ENCODE data around the gene MACC1. TPM values are rescaled to one million over a fixed set of nuclear protein-coding genes. Genes with fewer than 3 reads are reported as not detected.
A peak's percentile ranks its signal among the peaks of the same experiment; 100 is the strongest.

Gene MACC1
- total RNA-seq, 1 donor from 2014 or later = 33.2 TPM

DNA sequence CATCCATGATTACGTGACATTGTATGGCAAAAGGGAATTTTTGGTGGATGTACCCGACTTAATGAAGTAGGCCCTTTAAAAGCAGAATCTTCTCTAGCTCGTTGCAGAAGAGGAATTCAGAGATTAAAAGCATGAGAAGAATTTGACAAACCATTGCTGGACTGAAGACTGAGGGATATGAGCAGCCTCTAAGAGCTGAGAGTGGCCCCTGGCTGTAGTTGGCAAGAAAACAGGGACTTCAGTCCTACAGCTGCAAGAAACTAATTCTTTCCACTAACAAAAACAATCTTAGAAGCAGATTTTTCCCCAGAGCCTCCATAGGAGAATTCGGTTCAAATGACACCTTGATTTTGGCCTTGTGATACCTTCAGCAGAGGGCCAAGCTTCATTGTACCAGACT lies 34.1 kb downstream of the MACC1 start:
- TF ChIP-seq, protein P1, sequence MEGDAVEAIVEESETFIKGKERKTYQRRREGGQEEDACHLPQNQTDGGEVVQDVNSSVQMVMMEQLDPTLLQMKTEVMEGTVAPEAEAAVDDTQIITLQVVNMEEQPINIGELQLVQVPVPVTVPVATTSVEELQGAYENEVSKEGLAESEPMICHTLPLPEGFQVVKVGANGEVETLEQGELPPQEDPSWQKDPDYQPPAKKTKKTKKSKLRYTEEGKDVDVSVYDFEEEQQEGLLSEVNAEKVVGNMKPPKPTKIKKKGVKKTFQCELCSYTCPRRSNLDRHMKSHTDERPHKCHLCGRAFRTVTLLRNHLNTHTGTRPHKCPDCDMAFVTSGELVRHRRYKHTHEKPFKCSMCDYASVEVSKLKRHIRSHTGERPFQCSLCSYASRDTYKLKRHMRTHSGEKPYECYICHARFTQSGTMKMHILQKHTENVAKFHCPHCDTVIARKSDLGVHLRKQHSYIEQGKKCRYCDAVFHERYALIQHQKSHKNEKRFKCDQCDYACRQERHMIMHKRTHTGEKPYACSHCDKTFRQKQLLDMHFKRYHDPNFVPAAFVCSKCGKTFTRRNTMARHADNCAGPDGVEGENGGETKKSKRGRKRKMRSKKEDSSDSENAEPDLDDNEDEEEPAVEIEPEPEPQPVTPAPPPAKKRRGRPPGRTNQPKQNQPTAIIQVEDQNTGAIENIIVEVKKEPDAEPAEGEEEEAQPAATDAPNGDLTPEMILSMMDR (conservative IDR thresholded peaks at IDR 0.05; ENCODE audit: low read depth, low read length) = no peak

DNA sequence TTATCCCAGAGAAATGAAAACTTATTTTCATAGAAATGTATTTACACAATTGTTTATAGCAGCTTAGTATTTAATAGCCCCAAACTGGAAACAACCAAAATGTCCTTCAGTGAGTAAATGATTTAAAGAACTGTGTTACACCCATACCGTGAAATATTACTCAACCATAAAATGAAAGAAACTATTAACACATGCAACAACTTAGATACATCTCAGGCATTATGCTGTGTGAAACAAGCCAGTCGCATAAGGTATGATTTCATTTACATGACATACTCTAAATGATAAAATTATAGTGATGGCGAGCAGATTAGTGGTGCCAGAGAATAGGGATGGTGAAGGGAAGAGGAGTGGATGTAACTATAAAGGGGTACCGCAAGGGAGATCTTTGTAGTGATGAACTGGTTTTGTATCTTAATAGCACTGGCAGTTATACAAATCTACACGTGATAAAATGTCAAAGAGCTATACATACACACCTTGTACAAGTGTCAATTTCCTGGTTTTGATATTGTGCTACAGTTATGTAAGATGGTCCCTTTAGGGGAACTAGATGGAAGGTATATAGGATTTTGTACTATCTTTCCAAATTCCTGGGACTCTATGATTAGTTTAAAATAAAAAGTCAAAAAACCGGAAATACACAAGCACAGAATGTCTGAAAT lies 40.5 kb downstream of the MACC1 start:
- H3K4me3 ChIP-seq (ENCODE audit: low read depth, low read length) = no peak overlapping the region
- TF ChIP-seq, protein P1 (conservative IDR thresholded peaks at IDR 0.05; ENCODE audit: low read depth, low read length) = no peak
- DNase-seq (ENCODE audit: low read depth) = no peak

More for the DNA sequence above, 34.1 kb downstream of the MACC1 start:
- H3K4me3 ChIP-seq (ENCODE audit: low read depth, low read length) = no peak overlapping the region
- no peak for DNase-seq (ENCODE audit: low read depth)

DNA sequence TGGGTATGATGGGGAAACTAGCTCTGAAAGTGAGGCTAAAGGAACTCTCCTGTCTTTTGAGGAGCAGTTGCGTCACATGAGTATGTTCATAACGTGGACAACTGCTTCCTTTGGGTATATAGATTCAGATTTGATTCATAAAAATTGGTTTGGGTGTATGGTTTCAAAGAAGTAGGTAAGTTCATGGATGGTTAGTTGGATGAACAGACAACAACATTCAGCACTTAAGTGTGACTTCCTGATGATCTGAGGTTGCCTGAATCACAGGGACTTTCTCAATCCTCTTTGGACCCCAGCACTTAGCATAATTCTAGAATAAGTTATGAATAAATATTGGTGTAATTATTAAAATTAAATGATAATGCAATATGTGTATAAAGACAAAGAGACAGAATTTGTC lies 43.4 kb downstream of the MACC1 start:
- H3K4me3 ChIP-seq (ENCODE audit: low read depth, low read length) = no peak overlapping the region
- TF ChIP-seq, protein P1 (conservative IDR thresholded peaks at IDR 0.05; ENCODE audit: low read depth, low read length) = no peak
- no peak for DNase-seq (ENCODE audit: low read depth)

DNA sequence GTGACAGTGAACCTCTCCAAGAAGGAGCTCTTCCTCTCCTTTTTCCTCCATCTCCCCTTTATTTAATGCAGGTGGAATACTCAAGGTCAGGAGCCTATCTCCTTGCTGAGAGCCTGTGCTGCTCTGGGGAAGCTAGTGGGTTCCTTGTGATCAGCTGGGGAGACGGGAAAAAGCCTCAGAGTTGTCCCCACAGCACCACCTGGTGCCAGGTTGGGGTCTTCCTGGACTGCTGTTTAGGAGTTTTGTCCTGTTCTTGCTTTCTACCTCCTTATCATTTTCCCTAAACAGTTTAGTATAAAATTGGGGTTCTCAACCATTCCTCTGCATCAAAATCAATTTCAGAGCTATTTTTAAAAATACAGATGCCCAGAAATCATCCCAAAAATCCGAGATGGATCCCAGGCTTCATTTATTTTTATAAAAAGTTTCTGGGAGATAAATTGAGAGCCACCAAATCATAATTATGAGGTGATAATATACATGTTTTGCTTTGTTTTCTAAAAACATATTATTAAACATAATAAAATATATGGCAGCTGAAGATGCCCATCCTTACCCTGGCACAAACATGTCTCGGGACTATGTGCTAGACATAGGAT lies 44.3 kb downstream of the MACC1 start:
- DNase-seq (ENCODE audit: low read depth) = peak; percentile 26
- no peak overlapping the region for H3K4me3 ChIP-seq (ENCODE audit: low read depth, low read length)
- TF ChIP-seq, protein P1 (conservative IDR thresholded peaks at IDR 0.05; ENCODE audit: low read depth, low read length) = peak; percentile 93

DNA sequence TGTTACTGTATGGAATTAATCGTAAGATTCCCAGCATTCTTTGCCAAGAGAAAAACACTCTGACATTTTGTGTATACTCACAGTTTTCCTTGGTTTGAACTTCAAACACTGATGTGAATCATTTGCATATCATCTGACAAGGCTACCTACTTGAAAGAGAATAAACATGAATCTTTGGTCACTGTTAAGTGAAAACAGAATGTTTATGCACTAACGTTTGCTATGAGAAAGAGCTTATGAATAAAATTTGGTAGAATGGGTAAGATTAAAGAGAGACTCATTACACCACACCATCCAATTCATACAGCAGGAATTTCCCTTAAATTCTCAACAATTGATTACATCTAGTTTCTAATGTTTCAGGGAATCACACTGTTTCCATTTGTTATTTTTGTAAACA lies 46.6 kb downstream of the MACC1 start:
- no peak for DNase-seq (ENCODE audit: low read depth)
- no peak overlapping the region for H3K4me3 ChIP-seq (ENCODE audit: low read depth, low read length)
- TF ChIP-seq, protein P1 (conservative IDR thresholded peaks at IDR 0.05; ENCODE audit: low read depth, low read length) = no peak

DNA sequence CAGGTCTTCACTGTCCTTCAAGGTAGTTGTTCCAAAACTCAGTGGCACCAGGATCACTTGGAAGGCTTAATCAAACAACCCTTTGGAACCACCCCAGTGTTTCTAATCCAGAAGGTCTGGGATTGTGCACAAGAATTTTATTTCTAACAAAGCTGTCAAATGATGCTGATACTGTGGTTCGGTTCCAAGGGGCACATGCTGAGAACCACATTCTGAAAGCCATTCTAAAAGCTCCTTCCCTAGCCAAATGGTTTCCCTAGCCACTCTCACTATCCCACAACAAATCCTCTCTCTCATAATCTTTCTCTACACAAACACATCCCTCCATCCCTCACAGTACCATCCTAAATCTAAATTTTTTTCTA lies 52.1 kb downstream of the MACC1 start:
- no peak for DNase-seq (ENCODE audit: low read depth)
- TF ChIP-seq, protein P1 (conservative IDR thresholded peaks at IDR 0.05; ENCODE audit: low read depth, low read length) = no peak
- H3K4me3 ChIP-seq (ENCODE audit: low read depth, low read length) = no peak overlapping the region

Measured in epithelial cell of proximal tubule (primary cell).